ENCODE measurements around the gene RPL10A.
"Not testable (repeated sequence)": the region's sequence is repeated elsewhere in the genome, so short reads cannot be mapped to it uniquely, and the experiment has no call there.

The RPL10A gene

GRCh38 chr6:35515939-35516338 is 47.7 kb downstream of the RPL10A start:
- DNase-seq = not testable (repeated sequence)

GRCh38 chr6:35516712-35517111 is 48.5 kb downstream of the RPL10A start:
- no peak for DNase-seq

GRCh38 chr6:35517978-35518377 is 49.8 kb downstream of the RPL10A start:
- not testable (repeated sequence) for DNase-seq

- no peak for DNase-seq
Measured at GRCh38 chr6:35518566-35519312, 50.5 kb downstream of the RPL10A start.

GRCh38 chr6:35519313-35520015 is 51.3 kb downstream of the RPL10A start:
- no peak for DNase-seq
